ENCODE data around the gene SPON2.

DNA sequence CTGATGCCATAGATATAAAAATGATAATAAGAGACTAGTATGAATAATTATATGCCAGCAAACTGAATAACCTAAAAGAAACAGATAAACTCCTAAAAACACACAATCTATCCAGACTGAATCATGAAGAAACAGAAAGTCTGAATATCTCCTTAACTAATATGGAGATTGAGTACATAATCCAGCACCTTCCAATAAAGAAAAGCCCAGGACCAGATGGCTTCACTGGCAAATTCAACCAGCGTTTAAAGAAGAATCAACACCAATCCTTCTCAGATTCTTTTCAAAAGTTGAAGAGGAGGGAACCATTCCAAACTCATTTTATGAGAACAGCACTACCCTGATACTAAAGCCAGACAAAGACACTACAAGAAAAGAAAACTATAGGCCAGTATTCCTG is 32.5 kb downstream of the SPON2 start:
- no peak for TF ChIP-seq CTCF (IDR thresholded peaks at IDR 0.05)
- no peak for TF ChIP-seq EZH2 (IDR thresholded peaks at IDR 0.05)
- no peak for TF ChIP-seq EZH2phosphoT487 (IDR thresholded peaks at IDR 0.05)

Measured in neural progenitor cell (in vitro differentiated cells).